ENCODE measurements around the gene GREB1L. TPM values are rescaled to one million over a fixed set of nuclear protein-coding genes. Genes with fewer than 3 reads are reported as not detected.

The GREB1L gene
- total and polyA plus RNA-seq, 2 donors (not counting 3 experiments of a cell fraction or from before 2014, with no cell fraction given) = 0.22 to 0.41 TPM

GRCh38 chr18:21439431-21439846 lies 197.4 kb downstream of the GREB1L start:
- POLR2A ChIA-PET = interaction anchor here (0.5 kb wide), 1 partner anchor 422 kb away, joined by 4 read pairs; no protein-coding TSS in a partner anchor
- FAIRE-seq = no peak

DNA sequence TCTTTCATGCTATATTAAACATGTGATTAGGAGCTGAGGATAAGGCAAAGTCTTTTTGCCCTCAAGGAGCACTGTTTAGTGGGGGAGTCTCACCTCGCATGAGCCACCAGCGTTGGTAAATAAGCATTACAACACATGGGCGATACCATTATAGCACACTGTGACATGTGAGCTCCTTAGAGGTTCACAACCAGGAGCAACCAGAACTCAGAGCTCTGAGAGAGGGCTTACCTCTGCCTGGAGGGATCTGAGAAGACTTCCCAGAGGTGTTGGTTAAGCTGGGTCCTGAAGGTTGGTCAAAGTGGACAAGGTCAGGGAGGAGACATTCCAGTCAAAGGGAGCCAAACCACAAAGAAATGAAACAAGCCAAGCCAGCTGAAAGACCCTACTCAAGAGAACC lies 199.6 kb downstream of the GREB1L start:
- dilution Hi-C loops (cut with MboI; ENCODE audit: extremely low pct_ligation_motif_present, low sequenced_read_pairs) (no loop called here), intact Hi-C loops (cut with micrococcal nuclease) (no loop called here)
- FAIRE-seq (no peak), DNase-seq (ENCODE audit: low read depth, low spot score) (no peak)
- ChIA-PET CTCF (interaction anchor here (13.0 kb wide), 1 partner anchor 247 kb away, joined by 147 read pairs; no protein-coding TSS in a partner anchor), POLR2A (no interaction called here)
- no peaks in the 10 kb centered on the region for H3K36me3 ChIP-seq (ENCODE audit: control insufficient read depth in 2 of 2, extremely low read depth in 1 of 2, insufficient read depth in 2 of 2, low read length in 2 of 2)
- H3K4me3 ChIP-seq (replicated peaks in 1 of 3; ENCODE audit: insufficient read depth in 1 of 3, low read depth in 1 of 3, low read length in 3 of 3) = no peak overlapping the region
- H3K27ac ChIP-seq (ENCODE audit: insufficient read depth, low read depth, low read length) = no peak overlapping the region
- H3K4me2 ChIP-seq (ENCODE audit: insufficient read depth, low read length) = no peak overlapping the region
- no peaks in the 10 kb centered on the region for H3K9me3 ChIP-seq (replicated peaks; ENCODE audit: control insufficient read depth, insufficient read depth, low read length)
- H3K9me1 ChIP-seq (replicated peaks; ENCODE audit: control insufficient read depth, extremely low read depth, insufficient read depth, low read length) = no peaks in the 10 kb centered on the region
- no TSS peak for BruUV-seq (replicated peaks)
- no peaks in the 10 kb centered on the region for H3K79me2 ChIP-seq (ENCODE audit: control insufficient read depth, insufficient read depth, low read length)
- TF ChIP-seq FOS (IDR thresholded peaks at IDR 0.05; ENCODE audit: borderline replicate concordance, insufficient read depth, low read length) (no peak), EZH2 (IDR thresholded peaks at IDR 0.05; ENCODE audit: borderline replicate concordance, low read depth, low read length, severe bottlenecking) (no peak), MYC (IDR thresholded peaks at IDR 0.05; ENCODE audit: low read depth, low read length) (no peak), GATA2 (IDR thresholded peaks at IDR 0.05; ENCODE audit: insufficient read depth, insufficient read length, low read depth, low read length) (no peak), POLR2A (IDR thresholded peaks at IDR 0.05; ENCODE audit: low read depth, low read length) (no peak)
- TF ChIP-seq, protein P1, sequence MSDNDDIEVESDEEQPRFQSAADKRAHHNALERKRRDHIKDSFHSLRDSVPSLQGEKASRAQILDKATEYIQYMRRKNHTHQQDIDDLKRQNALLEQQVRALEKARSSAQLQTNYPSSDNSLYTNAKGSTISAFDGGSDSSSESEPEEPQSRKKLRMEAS (IDR thresholded peaks at IDR 0.05; ENCODE audit: insufficient read depth, insufficient read length) = no peak
- TF ChIP-seq, protein P2, sequence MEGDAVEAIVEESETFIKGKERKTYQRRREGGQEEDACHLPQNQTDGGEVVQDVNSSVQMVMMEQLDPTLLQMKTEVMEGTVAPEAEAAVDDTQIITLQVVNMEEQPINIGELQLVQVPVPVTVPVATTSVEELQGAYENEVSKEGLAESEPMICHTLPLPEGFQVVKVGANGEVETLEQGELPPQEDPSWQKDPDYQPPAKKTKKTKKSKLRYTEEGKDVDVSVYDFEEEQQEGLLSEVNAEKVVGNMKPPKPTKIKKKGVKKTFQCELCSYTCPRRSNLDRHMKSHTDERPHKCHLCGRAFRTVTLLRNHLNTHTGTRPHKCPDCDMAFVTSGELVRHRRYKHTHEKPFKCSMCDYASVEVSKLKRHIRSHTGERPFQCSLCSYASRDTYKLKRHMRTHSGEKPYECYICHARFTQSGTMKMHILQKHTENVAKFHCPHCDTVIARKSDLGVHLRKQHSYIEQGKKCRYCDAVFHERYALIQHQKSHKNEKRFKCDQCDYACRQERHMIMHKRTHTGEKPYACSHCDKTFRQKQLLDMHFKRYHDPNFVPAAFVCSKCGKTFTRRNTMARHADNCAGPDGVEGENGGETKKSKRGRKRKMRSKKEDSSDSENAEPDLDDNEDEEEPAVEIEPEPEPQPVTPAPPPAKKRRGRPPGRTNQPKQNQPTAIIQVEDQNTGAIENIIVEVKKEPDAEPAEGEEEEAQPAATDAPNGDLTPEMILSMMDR (IDR thresholded peaks at IDR 0.05; ENCODE audit: extremely low read depth in 1 of 2, insufficient read depth in 1 of 2, low read depth in 1 of 2, low read length in 2 of 2) = no peak
- H2AFZ ChIP-seq (ENCODE audit: low read depth, low read length) = no peak overlapping the region
- peaks cover 0 to 5% of the 10 kb centered on the region in 2 experiments for H3K27me3 ChIP-seq (ENCODE audit: control insufficient read depth in 2 of 2, insufficient read depth in 2 of 2, low read length in 2 of 2)
- H3K4me1 ChIP-seq (ENCODE audit: control insufficient read depth, extremely low read depth, insufficient read depth, low read length) = no peaks in the 10 kb centered on the region
- no peak overlapping the region for H3K9ac ChIP-seq (replicated peaks; ENCODE audit: extremely low read depth, insufficient read depth, low read length)
- H4K20me1 ChIP-seq (replicated peaks; ENCODE audit: control insufficient read depth, extremely low read depth, insufficient read depth, low read length) = no peaks in the 10 kb centered on the region

More at GRCh38 chr18:21439431-21439846, 197.4 kb downstream of the GREB1L start:
- Histone ChIP-seq H3K9me1 (replicated peaks; ENCODE audit: control insufficient read depth, extremely low read depth, insufficient read depth, low read length) (no peaks in the 10 kb centered on the region), H3K4me2 (ENCODE audit: insufficient read depth, low read length) (no peak overlapping the region), H3K9me3 (replicated peaks; ENCODE audit: control insufficient read depth, insufficient read depth, low read length) (no peaks in the 10 kb centered on the region), H3K27me3 (ENCODE audit: control insufficient read depth in 2 of 2, insufficient read depth in 2 of 2, low read length in 2 of 2) (peaks cover 0 to 8% of the 10 kb centered on the region in 2 experiments), H3K36me3 (ENCODE audit: control insufficient read depth in 2 of 2, extremely low read depth in 1 of 2, insufficient read depth in 2 of 2, low read length in 2 of 2) (no peaks in the 10 kb centered on the region), H3K27ac (ENCODE audit: insufficient read depth, low read depth, low read length) (no peak overlapping the region), H3K4me1 (ENCODE audit: control insufficient read depth, extremely low read depth, insufficient read depth, low read length) (no peaks in the 10 kb centered on the region), H3K4me3 (replicated peaks in 1 of 3; ENCODE audit: insufficient read depth in 1 of 3, low read depth in 1 of 3, low read length in 3 of 3) (no peak overlapping the region), H3K9ac (replicated peaks; ENCODE audit: extremely low read depth, insufficient read depth, low read length) (no peak overlapping the region), H2AFZ (ENCODE audit: low read depth, low read length) (no peak overlapping the region), H4K20me1 (replicated peaks; ENCODE audit: control insufficient read depth, extremely low read depth, insufficient read depth, low read length) (no peaks in the 10 kb centered on the region), H3K79me2 (ENCODE audit: control insufficient read depth, insufficient read depth, low read length) (no peaks in the 10 kb centered on the region)
- BruUV-seq (replicated peaks) = no TSS peak
- TF ChIP-seq GATA2 (IDR thresholded peaks at IDR 0.05; ENCODE audit: insufficient read depth, insufficient read length, low read depth, low read length) = no peak
- CTCF ChIA-PET = interaction anchor here (0.7 kb wide), 1 partner anchor 245 kb away, joined by 3 read pairs; no protein-coding TSS in a partner anchor
- DNase-seq (ENCODE audit: low read depth, low spot score) = no peak
- intact Hi-C loops (cut with micrococcal nuclease) (no loop called here), dilution Hi-C loops (cut with MboI; ENCODE audit: extremely low pct_ligation_motif_present, low sequenced_read_pairs) (no loop called here)
